Activated T-cell treated with anti-CD3 and anti-CD28 coated beads, Interleukin-2, amount 50 U/mL, for 4 hours (primary cell): ENCODE results near the gene SIGLEC11. TPM values are rescaled to one million over a fixed set of nuclear protein-coding genes. Genes with fewer than 3 reads are reported as not detected.
"Not testable (repeated sequence)": the region's sequence is repeated elsewhere in the genome, so short reads cannot be mapped to it uniquely, and the experiment has no call there.

Source experiments
- ATAC-seq, 2 donors: fragments of 200-7000 bp; cut with Tn5 transposase; one replicate each; pipeline ENCODE4 v1.10.0; 2021
- DNase-seq: peaks from one replicate; pipeline ENCODE4 v3.0.0-alpha.2; 2020
- H3K27me3 Mint-ChIP-seq: one replicate; pipeline ENCODE4 v1.8.0; 2021; ENCODE audit warnings: low read depth, mixed read lengths
- H3K36me3 Mint-ChIP-seq: one replicate; pipeline ENCODE4 v1.8.0; 2022; ENCODE audit warnings: mixed read lengths; ENCODE audit not compliant: insufficient read depth
- H3K4me1 Mint-ChIP-seq: one replicate; pipeline ENCODE4 v1.8.0; 2021; ENCODE audit warnings: low read depth, mixed read lengths
- H3K4me3 Mint-ChIP-seq: one replicate; pipeline ENCODE4 v1.8.0; 2021; ENCODE audit warnings: mild to moderate bottlenecking, moderate library complexity, mixed read lengths
- H3K9me3 Mint-ChIP-seq: one replicate; pipeline ENCODE4 v1.8.0; 2021; ENCODE audit warnings: mixed read lengths
- total RNA-seq, 3 donors: library from RNA; stranded (reverse); gene quantifications; one replicate each; pipeline ENCODE4 v1.2.1, GENCODE V29; 2021

The SIGLEC11 gene
- total RNA-seq, 3 donors from 2014 or later = not detected

DNA sequence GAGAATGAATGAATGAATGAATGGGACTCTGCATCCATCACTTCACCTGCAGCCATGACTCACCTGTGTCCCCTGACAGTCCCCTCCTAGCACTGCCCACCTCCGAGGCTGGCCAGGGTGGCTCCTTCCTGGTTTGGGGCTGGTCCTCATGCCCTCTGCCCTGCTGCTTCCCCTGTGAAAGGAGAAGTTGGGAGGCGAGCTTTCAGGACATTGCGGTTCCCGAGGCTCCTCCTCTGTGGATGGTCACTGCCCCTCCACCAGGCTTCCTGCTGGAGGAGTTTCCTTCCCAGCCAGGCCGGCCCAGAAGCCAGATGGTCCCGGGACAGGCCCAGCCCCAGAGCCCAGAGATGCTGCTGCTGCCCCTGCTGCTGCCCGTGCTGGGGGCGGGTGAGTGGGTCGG, 8.4 kb upstream of the SIGLEC11 start:
- not testable (repeated sequence) for H3K4me1 Mint-ChIP-seq, DNase-seq, H3K4me3 Mint-ChIP-seq, H3K36me3 Mint-ChIP-seq, H3K9me3 Mint-ChIP-seq, ATAC-seq
- H3K27me3 Mint-ChIP-seq = peaks cover 18% of the 10 kb centered on the region

DNA sequence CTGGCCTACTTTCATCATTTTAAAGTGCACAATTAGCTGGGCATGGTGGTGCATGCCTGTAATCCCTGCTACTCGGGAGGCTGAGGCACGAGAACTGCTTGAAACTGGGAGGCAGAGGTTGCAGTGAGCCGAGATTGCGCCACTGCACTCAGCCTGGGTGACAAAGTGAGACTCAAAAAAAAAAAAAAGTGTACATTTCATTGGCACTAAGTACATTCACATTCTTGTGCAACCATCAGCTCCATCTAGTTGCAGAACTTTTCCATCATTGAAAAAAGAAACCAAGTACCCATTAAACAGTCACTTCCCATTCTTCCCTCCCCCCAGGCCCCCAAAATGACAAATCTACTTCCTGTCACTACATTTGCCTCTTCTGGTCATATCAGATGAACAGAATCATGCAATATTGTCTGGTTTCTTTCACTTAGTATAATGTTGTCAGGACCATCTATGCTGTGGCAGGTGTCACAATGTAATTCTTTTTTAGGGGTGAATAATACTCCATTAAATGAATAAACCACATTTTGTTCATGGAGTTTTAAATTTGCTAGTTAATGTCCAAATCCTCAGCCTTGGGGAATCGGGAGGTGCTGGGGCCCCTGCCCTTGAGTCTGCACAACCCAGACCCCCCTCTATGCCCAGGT, 7.4 kb upstream of the SIGLEC11 start:
- DNase-seq (no peak), ATAC-seq (no peak)
- Mint-ChIP-seq H3K4me3 (no peak overlapping the region), H3K27me3 (peaks cover 22% of the 10 kb centered on the region), H3K9me3 (no peaks in the 10 kb centered on the region), H3K36me3 (no peaks in the 10 kb centered on the region), H3K4me1 (no peaks in the 10 kb centered on the region)

GRCh38 chr19:49959892-49960291, 1.1 kb downstream of the SIGLEC11 start:
- peaks cover 15% of the 10 kb centered on the region for H3K27me3 Mint-ChIP-seq
- not testable (repeated sequence) for ATAC-seq, H3K4me3 Mint-ChIP-seq, H3K36me3 Mint-ChIP-seq, H3K9me3 Mint-ChIP-seq, DNase-seq, H3K4me1 Mint-ChIP-seq

- H3K4me3 Mint-ChIP-seq, H3K27me3 Mint-ChIP-seq, H3K9me3 Mint-ChIP-seq, H3K36me3 Mint-ChIP-seq, DNase-seq, H3K4me1 Mint-ChIP-seq, ATAC-seq: not testable (repeated sequence)
Measured at GRCh38 chr19:49958596-49958995, 2.4 kb downstream of the SIGLEC11 start.

GRCh38 chr19:49958144-49958543, 2.8 kb downstream of the SIGLEC11 start:
- not testable (repeated sequence) for H3K4me1 Mint-ChIP-seq, DNase-seq, ATAC-seq, H3K27me3 Mint-ChIP-seq, H3K9me3 Mint-ChIP-seq, H3K4me3 Mint-ChIP-seq, H3K36me3 Mint-ChIP-seq

GRCh38 chr19:49957262-49957915, 3.6 kb downstream of the SIGLEC11 start:
- Mint-ChIP-seq H3K4me3 (no peak overlapping the region), H3K4me1 (peaks cover 2% of the 10 kb centered on the region), H3K9me3 (no peaks in the 10 kb centered on the region), H3K36me3 (no peaks in the 10 kb centered on the region), H3K27me3 (peaks cover 5% of the 10 kb centered on the region)
- ATAC-seq (no peak), DNase-seq (no peak)

DNA sequence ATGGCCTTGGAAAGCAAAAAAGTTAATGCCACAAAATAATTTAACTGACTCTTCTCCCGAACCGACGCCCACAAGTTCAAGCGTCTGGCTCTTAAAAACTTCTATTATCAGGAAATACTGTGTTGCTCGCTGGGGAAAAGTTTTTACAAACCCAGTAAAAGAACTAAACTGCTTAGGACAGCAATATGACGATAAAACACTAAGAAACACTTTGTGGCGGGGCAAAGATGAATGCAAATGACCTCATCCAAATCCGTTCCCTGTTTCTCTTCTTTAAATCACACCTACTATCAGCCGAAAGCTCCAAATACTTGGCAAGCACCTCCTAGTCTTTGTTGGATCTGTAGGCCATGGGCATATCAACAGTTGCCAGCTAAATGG, 4.9 kb downstream of the SIGLEC11 start:
- Mint-ChIP-seq H3K4me1 (peaks cover 2% of the 10 kb centered on the region), H3K27me3 (peaks cover 10% of the 10 kb centered on the region), H3K36me3 (no peaks in the 10 kb centered on the region), H3K4me3 (no peak overlapping the region), H3K9me3 (no peaks in the 10 kb centered on the region)
- ATAC-seq (no peak), DNase-seq (no peak)

DNA sequence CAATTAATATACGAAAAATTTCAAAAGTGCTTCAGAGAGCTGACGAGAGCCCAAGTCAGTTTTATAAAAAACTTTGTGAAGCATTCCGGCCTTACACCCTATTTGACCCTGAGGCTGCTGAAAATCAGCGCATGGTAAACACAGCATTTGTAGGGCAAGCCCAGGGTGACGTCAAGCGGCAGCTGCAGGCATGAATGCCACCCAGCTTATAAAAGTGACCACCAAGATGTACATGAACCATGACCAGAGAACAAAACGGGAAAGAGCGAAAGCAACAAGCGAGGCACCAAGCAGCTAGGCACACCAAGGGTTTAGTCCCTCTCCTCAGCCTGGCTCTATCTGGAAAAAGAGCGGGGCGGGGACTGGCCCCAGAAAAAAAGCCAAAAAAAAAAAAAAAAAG, 6.0 kb downstream of the SIGLEC11 start:
- Mint-ChIP-seq H3K4me3 (no peak overlapping the region), H3K36me3 (no peaks in the 10 kb centered on the region), H3K9me3 (no peaks in the 10 kb centered on the region), H3K27me3 (peaks cover 17% of the 10 kb centered on the region), H3K4me1 (peaks cover 2% of the 10 kb centered on the region)
- ATAC-seq (no peak), DNase-seq (no peak)

DNA sequence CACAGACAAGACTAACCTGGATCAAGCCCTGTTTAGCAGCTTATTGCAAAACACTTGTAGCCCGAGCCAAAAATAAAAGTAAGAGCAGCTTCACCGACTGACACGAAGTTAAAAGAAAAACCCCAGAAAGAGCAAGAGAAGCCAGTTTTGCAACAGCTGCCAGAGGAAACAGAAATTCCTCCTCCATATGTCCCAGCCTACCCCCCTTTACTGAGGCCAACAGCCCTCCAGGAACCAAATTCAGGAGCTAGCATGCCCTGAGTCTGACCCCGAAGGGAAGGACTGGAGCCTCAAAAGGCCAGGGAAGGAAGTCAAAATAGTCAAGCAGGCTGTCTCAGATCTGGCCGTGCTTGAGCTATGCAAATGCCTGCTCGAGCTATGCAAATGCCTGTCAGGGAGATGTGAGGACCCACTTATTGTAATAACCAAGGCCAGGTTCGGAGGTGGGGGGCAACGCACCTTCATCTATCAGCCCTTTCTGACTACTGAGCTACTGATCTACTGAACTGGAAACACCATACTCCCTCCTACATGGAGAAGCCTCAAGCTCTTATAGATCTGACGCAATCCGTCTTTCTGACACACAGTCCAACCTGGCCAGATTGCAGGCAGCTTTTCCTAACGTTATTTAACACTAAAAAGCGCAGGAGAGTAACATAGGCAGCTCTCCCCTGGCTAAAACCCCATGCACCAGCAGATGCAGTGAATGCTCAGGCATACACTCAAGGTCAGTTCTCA, 6.7 kb downstream of the SIGLEC11 start:
- no peak overlapping the region for H3K4me3 Mint-ChIP-seq
- no peaks in the 10 kb centered on the region for H3K9me3 Mint-ChIP-seq

GRCh38 chr19:49953416-49953815, 7.6 kb downstream of the SIGLEC11 start:
- peaks cover 17% of the 10 kb centered on the region for H3K27me3 Mint-ChIP-seq
- no peaks in the 10 kb centered on the region for H3K9me3 Mint-ChIP-seq
- H3K4me3 Mint-ChIP-seq = no peak overlapping the region
- peaks cover 2% of the 10 kb centered on the region for H3K4me1 Mint-ChIP-seq
- no peak for ATAC-seq
- no peak for DNase-seq
- H3K36me3 Mint-ChIP-seq = no peaks in the 10 kb centered on the region

More for the DNA sequence above, 6.7 kb downstream of the SIGLEC11 start:
- H3K27me3 Mint-ChIP-seq = peaks cover 17% of the 10 kb centered on the region
- no peaks in the 10 kb centered on the region for H3K36me3 Mint-ChIP-seq
- DNase-seq (no peak), ATAC-seq (no peak)
- peaks cover 2% of the 10 kb centered on the region for H3K4me1 Mint-ChIP-seq

- Mint-ChIP-seq H3K36me3 (no peaks in the 10 kb centered on the region), H3K4me3 (no peak overlapping the region), H3K27me3 (peaks cover 15% of the 10 kb centered on the region), H3K9me3 (no peaks in the 10 kb centered on the region), H3K4me1 (peaks cover 2% of the 10 kb centered on the region)
- DNase-seq = no peak
- no peak for ATAC-seq
Measured at GRCh38 chr19:49952906-49953305, 8.1 kb downstream of the SIGLEC11 start.

GRCh38 chr19:49952479-49952836, 8.5 kb downstream of the SIGLEC11 start:
- Mint-ChIP-seq H3K27me3 (peaks cover 15% of the 10 kb centered on the region), H3K9me3 (no peaks in the 10 kb centered on the region), H3K36me3 (no peaks in the 10 kb centered on the region), H3K4me1 (peaks cover 2% of the 10 kb centered on the region), H3K4me3 (no peak overlapping the region)
- DNase-seq (no peak), ATAC-seq (no peak)

DNA sequence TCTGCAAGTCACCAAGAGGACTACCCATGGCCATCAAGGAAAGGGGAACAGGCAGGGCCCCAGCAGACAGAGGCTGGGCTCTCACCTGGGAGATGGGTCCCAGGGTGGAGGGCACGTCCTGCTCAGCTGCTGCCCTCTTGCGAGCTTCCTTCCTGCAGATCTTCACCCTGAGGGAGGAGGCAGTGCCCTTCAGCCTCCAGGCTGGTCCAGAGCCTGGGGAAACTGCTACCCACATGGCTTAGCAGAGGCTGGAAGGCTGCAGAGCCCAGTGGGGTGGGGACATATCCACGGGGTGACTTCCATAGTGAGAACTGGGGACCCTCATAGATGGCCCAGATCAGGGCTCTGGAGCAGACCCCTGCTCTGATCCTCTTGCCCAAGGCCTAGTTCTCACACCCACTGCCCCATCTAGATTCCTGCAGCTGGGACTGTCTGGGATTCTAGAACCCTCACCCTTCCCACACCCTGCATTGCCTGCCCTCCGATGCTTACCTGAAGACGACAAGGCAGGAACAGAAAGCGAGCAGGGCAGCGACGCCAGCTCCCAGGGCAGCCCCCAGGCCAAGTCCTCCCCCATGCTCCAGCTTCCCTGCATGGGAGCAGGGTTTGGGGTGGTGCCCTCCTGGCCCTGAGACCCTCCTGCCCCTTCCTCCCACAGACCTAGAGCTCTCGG, 9.0 kb downstream of the SIGLEC11 start:
- no peak for ATAC-seq
- Mint-ChIP-seq H3K4me1 (peaks cover 2% of the 10 kb centered on the region), H3K9me3 (no peaks in the 10 kb centered on the region)

GRCh38 chr19:49950956-49951526, 9.9 kb downstream of the SIGLEC11 start:
- Mint-ChIP-seq H3K4me3 (no peak overlapping the region), H3K4me1 (peaks cover 2% of the 10 kb centered on the region), H3K9me3 (no peaks in the 10 kb centered on the region), H3K27me3 (peaks cover 19% of the 10 kb centered on the region), H3K36me3 (no peaks in the 10 kb centered on the region)
- DNase-seq (no peak), ATAC-seq (no peak)

More for the DNA sequence above, 9.0 kb downstream of the SIGLEC11 start:
- DNase-seq = no peak
- Mint-ChIP-seq H3K4me3 (no peak overlapping the region), H3K36me3 (no peaks in the 10 kb centered on the region), H3K27me3 (peaks cover 16% of the 10 kb centered on the region)
